ENCODE data around the gene RPL13A.

Gene RPL13A

DNA sequence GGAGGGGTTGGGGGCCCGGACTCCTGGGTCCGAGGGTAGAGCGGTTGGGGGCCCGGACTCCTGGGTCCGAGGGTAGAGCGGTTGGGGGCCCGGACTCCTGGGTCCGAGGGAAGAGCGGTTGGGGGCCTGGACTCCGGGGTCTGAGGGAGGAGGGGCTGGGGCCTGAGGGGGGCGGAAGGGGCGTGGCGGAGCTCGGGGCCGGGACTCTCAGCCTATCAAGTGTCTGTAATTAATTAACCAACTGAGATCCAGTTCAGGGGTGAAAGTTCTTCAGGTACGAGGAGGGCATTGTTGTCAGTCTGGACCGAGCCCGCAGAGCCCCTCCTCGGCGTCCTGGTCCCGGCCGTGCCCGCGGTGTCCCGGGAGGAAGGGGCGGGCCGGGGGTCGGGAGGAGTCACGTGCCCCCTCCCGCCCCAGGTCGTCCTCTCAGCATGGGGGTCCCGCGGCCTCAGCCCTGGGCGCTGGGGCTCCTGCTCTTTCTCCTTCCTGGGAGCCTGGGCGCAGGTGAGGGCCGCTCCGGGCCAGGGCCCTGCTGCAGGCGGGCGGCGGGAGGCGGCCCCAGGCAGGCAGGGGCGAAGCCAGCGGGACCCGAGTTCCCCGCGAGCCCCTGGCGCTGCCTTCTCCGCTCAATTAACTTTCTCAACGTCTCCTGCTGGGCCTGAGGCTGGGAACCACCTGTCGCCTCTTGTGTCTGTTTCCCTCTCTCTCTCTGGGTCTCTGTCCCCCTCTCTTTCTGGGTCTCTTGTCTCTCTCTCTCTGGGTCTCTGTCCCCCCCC is 25.8 kb downstream of the RPL13A start:
- DNase-seq = peak; percentile 40

DNA sequence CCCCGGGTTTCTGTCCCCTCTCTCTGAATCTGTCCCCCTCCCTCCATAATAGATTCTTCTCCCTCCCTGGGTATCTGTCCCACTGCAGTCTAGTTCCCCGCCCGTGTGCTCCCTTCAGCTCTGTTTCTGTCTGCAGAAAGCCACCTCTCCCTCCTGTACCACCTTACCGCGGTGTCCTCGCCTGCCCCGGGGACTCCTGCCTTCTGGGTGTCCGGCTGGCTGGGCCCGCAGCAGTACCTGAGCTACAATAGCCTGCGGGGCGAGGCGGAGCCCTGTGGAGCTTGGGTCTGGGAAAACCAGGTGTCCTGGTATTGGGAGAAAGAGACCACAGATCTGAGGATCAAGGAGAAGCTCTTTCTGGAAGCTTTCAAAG is 26.3 kb downstream of the RPL13A start:
- DNase-seq = no peak

DNA sequence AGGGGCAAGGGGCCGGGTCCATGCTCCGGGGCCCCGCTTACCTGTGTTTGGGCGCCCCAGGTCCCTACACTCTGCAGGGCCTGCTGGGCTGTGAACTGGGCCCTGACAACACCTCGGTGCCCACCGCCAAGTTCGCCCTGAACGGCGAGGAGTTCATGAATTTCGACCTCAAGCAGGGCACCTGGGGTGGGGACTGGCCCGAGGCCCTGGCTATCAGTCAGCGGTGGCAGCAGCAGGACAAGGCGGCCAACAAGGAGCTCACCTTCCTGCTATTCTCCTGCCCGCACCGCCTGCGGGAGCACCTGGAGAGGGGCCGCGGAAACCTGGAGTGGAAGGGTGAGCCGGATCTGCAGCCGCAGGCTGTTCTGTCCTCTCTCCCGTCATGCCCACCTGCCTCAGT is 26.7 kb downstream of the RPL13A start:
- no peak for DNase-seq

DNA sequence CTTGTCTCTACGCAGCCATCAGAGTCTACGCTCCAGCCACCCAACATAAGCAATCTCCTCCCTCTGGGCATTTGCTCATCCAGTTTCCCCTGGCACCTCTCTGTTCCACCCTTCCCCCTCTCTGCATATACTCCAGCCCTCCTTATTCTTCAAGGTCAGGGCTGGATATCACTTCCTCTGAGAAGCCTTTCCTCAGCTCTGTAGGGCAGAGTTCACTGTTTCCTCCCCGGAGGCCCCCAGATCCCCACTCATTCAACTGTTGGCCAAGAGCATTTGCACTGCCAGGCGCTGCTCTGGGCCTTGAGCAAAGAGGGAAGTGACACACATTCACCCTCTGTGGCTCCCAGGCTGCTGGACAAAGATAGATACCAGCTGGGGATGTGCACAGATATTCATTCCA is 28.4 kb downstream of the RPL13A start:
- DNase-seq = no peak

DNA sequence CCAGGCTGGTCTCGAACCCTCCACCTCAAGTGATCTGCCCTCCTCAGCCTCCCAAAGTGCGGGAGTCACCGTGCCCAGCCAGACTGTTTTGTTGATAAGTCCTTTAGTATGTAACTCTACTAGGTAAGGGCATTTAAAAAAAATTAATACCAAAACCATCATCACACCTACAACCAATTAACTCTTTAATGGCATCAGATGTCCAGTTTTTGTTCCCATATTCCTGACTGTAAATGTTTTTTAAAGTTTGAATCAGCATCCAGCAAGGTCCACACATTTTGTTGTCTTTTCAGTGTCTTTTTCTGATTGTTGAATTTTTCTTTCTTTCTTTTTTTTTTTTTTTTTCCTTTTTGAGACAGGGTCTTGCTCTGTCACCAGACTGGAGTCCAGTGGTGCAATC is 30.6 kb downstream of the RPL13A start:
- DNase-seq = no peak

DNA sequence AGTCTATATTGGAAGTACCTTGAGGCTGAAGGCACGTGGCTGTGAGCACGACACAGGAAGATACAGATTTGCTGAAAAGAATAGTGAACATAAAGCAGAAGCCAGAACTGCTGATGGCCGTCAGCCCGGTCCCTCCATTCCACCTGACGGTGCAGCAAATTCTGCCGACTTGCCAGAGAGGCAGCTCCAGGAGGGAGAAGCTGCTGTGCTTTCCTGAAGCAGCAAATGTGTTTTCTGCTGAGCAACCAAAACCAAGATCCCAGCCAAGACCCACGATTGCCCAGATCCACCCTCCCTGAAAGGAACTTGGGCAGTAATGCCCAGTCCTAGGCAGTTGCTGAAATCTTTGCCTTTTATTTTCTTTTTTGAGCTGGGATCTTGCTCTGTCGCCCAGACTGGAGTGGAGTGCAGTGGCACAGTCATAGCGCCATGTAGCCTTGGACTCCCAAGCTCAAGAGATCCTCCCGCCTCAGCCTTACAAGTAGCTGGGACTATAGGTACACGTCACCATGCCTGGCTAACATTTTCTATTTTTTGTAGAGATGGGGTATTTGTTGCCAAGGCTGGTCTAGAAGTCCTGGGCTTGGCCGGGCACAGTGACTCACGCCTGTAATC is 33.4 kb downstream of the RPL13A start:
- DNase-seq = no peak

DNA sequence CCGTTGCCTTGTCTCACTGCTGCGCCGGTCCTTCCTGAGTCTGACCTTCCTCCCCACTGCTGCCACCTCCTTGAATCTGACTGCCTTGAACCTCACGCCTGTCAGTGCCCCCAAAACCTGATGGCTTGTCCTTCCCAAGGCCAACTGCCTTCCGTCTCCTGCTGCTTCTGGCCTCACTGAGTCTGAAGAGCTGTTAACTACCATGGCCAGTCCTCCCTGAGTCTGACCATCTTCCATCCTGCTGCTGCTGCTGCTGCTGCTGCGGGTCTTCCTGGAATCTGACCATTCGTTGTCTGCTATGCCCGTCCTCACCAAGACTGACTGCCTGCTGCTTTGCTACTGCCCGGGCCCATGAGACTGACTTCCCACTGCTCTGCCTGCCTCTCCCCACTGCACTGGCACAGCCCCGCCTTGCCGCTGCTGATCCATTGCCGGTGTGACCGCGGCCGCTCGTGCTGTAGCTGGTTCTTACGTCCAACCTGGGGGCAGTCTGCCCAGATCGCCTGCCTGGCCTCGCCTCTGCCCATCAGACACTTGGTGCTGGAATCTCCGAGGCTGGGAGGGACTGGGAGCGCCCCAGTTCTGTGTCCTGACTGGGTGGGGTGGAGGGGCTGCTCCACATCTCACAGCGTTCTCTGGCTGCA is 37.5 kb downstream of the RPL13A start:
- no peak for DNase-seq

DNA sequence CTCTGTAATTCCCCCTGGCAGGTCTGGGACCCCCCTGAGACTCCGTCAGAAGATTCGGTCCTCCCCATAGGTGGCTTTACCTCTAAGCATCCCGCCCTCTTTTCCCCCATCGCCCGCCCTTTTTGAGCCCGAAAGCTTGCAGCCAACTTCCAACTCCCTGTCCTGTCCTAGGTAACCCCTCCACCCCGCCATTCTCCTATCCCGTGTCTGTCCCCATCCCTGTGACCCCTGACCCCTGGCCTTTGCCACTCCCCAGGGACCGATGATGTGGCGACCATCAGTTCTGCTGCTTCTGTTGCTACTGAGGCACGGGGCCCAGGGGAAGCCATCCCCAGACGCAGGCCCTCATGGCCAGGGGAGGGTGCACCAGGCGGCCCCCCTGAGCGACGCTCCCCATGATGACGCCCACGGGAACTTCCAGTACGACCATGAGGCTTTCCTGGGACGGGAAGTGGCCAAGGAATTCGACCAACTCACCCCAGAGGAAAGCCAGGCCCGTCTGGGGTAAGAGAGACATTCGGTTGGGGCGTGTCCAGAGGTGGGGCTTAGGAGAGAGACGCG is 40.9 kb downstream of the RPL13A start:
- no peak for DNase-seq

DNA sequence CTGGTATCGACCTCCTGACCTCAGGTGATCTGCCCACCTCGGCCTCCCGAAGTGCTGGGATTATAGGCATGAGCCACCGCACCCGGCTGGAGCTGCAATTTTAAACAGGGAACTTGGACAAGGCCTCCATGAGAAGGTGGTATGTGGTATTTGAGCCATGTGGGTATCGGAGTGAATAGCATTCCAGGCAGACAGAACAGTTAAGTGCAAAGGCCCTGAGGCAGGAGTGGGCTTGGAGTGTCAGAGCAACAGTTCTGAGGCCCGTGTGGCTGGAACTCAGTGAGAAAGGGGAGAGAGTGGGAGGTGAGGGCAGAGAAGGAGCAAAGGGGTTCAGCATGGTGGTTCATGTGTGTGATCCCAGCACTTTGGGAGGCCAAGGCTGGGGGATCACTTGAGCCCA is 43.3 kb downstream of the RPL13A start:
- DNase-seq = no peak

DNA sequence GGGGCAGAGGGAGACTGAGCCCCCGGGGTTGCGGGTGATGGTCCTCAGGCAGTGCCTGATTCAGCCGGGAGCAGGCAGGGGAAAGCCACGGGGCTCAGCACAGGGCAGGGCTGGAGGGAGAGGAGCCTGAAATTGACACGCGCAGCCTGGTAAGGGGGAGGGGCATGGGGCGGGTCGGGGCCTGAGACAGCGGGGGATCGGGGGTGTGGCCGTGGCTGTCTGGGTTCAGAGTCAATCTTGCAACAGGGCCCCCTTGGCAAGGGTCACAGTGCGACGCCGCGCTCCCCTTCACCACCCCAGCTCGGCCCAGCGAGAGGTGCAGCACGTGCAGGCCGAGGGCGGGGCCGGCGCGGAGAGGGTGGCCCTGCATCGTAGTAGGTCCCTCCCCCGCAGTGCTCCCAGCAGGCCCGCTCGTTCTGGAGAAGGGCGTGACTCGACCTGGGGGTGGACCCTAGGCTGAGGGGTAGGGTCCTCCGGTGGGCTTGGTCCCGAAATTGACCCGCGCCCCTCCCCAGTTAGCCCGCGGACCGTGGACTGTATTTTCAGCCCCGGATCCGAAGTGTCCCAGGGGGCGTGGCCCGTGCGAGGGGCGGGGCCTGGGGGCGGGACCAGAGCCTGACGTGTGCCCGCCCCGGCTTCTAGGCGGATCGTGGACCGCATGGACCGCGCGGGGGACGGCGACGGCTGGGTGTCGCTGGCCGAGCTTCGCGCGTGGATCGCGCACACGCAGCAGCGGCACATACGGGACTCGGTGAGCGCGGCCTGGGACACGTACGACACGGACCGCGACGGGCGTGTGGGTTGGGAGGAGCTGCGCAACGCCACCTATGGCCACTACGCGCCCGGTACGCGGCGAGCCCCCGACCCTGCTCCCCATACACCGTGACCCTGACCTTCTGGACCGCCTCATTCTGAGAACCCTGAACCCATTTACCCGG is 46.4 kb downstream of the RPL13A start:
- DNase-seq = peak; percentile 88

DNA sequence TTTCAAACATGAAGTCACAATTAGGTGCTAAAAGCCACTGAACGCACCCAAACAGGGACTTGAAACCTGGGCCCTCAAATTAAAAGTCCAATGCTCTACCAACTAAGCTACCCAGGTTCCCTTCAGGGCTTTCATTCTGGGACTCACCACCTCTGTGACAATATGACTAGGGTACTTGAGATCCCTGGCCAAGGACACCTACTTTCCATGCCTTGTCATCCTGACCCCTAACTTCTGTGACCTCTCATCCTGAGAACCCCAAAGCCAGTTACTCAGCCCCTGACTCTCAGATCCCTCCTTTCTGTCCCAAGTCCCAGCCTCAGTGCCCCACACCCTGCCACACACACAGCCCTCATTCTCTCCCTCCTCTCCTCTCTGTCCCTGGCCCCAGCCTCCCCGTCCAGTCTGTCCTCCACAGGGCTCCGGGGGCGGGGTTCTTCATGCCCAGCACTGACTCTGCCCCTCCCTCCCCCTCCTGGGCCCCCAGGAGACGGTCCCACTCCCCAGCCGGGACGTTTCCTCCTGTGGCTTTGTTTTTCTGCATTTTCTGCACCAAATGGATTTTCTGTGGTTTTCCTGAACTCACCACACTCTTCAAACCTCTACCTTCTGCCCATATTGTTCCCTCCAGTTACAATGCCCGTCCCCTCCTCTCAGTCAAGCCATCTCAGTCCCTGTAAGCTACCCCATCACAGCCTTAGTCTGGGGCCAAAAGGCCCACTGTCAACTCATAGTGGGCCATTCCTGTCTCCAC is 47.4 kb downstream of the RPL13A start:
- DNase-seq = no peak

DNA sequence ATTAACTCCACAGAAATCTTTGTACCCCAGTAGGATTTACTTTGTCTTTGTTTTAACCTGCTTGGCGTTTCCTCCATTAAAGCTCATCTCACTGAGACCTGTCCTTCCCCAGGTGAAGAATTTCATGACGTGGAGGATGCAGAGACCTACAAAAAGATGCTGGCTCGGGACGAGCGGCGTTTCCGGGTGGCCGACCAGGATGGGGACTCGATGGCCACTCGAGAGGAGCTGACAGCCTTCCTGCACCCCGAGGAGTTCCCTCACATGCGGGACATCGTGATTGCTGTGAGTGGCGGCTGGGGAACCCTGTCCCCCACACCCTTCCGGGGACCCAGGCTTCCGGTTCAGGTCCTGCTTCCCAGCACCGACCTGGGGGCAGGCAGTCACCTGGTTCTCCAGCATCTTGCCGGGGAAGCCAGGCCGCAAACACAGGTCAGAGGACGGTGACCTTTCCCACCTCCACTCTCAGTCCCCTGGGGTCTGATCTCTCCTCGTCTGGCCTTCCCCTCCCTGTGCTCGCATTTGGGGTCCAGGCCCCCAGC is 49.6 kb downstream of the RPL13A start:
- DNase-seq = no peak

DNA sequence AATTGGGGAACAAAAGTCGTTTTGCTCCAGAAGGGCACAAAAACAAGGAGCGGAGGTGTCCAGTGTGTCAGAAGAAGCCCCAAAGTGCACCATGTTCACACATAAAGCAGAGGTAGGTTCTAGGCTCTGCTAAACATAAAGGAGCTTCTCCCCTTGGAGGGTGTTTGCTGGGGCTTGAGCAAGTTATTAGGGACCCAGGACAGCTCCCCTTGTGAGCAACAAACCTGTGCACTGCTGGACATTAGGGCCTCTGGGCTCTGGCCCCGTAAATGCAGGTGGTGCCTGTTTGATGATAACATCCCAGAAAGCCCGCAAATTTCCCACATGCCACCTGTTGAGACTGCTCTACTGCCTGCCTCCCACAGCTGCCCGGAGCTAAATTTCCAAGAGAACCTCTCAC is 51.2 kb downstream of the RPL13A start:
- no peak for DNase-seq

DNA sequence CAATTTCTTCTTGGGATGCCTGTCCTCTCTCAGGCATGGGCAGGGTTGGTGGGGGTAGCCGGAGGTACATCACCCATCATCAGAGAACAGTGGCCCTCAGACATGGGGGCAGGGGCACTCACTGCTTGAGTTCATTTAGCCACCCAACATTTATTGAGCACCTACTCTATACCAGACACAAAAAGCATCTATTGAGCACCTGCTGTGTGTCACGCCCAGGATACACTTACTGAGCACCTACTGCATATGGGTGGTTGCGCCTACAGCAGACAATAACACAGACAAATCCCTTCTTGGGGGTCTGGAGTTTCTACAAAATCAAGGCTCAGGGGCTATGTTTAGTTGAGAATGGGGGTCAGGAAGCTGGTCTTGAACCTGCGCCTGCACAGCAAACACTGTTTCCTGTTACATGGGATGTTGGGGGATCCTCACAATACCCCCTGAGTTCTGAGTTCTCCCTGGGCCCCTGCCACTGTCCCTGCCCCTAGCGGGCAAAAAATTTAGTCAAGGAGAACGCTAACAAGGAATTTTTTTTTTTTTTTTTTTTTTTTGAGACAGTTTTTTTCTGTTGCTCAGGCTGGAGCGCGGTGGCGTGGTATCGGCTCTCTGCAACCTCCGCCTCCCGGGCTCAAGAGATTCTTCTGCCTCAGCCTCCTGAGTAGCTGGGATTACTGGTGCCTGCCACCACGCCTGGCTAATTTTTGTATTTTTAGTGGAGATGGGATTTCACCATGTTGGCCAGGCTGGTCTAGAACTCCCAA is 52.0 kb downstream of the RPL13A start:
- DNase-seq = no peak
